Measurements from ENCODE around the gene MAPK6.
"Not testable (repeated sequence)": the region's sequence is repeated elsewhere in the genome, so short reads cannot be mapped to it uniquely, and the experiment has no call there.

MAPK6 gene

GRCh38 chr15:52018693-52019393 lies at the start of gene MAPK6:
Gene MAPK6 (plus strand): TSS chr15:52019219. CDS start chr15:52046461, 27,242 bp downstream.
- DNase-seq = peak; percentile 86 to 92

- no peak for DNase-seq
These were observed 49.3 kb upstream of the MAPK6 start for GRCh38 chr15:51969728-51970127.

GRCh38 chr15:51970132-51970817 lies 48.7 kb upstream of the MAPK6 start:
- DNase-seq = no peak

GRCh38 chr15:51971032-51971374 lies 48.0 kb upstream of the MAPK6 start:
- no peak for DNase-seq

- DNase-seq = peak; percentile 88 to 94
These were observed 47.5 kb upstream of the MAPK6 start, which contains the start of gene LEO1 for GRCh38 chr15:51971375-51972133. Gene LEO1 (minus strand): TSS chr15:51971778. CDS start chr15:51971745, 33 bp downstream.

GRCh38 chr15:51973220-51973619 lies 45.8 kb upstream of the MAPK6 start:
- no peak for DNase-seq

GRCh38 chr15:51973775-51974174 lies 45.2 kb upstream of the MAPK6 start:
- no peak for DNase-seq

GRCh38 chr15:51982013-51982769 lies 36.8 kb upstream of the MAPK6 start:
- peak; percentile 1 to 63 for DNase-seq

GRCh38 chr15:51982770-51983103 lies 36.3 kb upstream of the MAPK6 start:
- DNase-seq = no peak

GRCh38 chr15:51991141-51991540 lies 27.9 kb upstream of the MAPK6 start:
- DNase-seq = no peak

- DNase-seq = no peak
These were observed 26.1 kb upstream of the MAPK6 start for GRCh38 chr15:51992953-51993352.

GRCh38 chr15:52002351-52002750 lies 16.7 kb upstream of the MAPK6 start:
- DNase-seq = no peak

GRCh38 chr15:52003089-52003488 lies 15.9 kb upstream of the MAPK6 start:
- not testable (repeated sequence) for DNase-seq

- no peak for DNase-seq
These were observed 15.3 kb upstream of the MAPK6 start for GRCh38 chr15:52003710-52004109.

- no peak for DNase-seq
These were observed 14.2 kb upstream of the MAPK6 start for GRCh38 chr15:52004806-52005205.

- DNase-seq = no peak
These were observed 13.0 kb upstream of the MAPK6 start for GRCh38 chr15:52005748-52006701.

GRCh38 chr15:52006702-52007340 lies 12.2 kb upstream of the MAPK6 start:
- no peak for DNase-seq

- DNase-seq = no peak
These were observed 10.7 kb upstream of the MAPK6 start for GRCh38 chr15:52008359-52008697.

GRCh38 chr15:52008698-52009434 lies 10.2 kb upstream of the MAPK6 start:
- DNase-seq = no peak
